Large intestine (tissue), 3 donors: ENCODE data around the gene OSM. TPM values are rescaled to one million over a fixed set of nuclear protein-coding genes. Genes with fewer than 3 reads are reported as not detected.
A peak's percentile ranks its signal among the peaks of the same experiment; 100 is the strongest.

Source experiments
- DNase-seq, 2 donors: peaks; one replicate each; pipeline versions ENCODE4 v3.0.0 to v3.0.0-alpha.2; 2013
- H3K27ac ChIP-seq: one replicate; pipeline ENCODE4 v1.5.1; 2013; ENCODE audit warnings: low read length
- H3K27me3 ChIP-seq: 2 replicates; pipeline ENCODE4 v1.6.1; 2013; ENCODE audit warnings: low read length; ENCODE audit not compliant: control insufficient read depth, insufficient read depth
- H3K36me3 ChIP-seq: 2 replicates; pipeline ENCODE4 v1.6.1; 2013; ENCODE audit warnings: low read length; ENCODE audit not compliant: control insufficient read depth, insufficient read depth
- H3K4me1 ChIP-seq: one replicate; pipeline ENCODE4 v1.6.1; 2013; ENCODE audit warnings: low read length; ENCODE audit not compliant: control insufficient read depth, insufficient read depth
- H3K4me3 ChIP-seq: one replicate; pipeline ENCODE4 v1.5.1; 2013; ENCODE audit warnings: low read length
- H3K9me3 ChIP-seq: one replicate; pipeline ENCODE4 v1.6.1; 2013; ENCODE audit warnings: mild to moderate bottlenecking, low read depth, low read length, moderate library complexity; ENCODE audit not compliant: control insufficient read depth
- WGBS: methylation state at CpG from one replicate; pipeline ENCODE4 v1.1.5; 2013; ENCODE audit warnings: low lambda C conversion rate; ENCODE audit not compliant: insufficient coverage; 5-methylcytosine and 5-hydroxymethylcytosine counted together
- polyA plus RNA-seq: library from polyadenylated mRNA; unstranded; fragments of 120-200 nt; gene quantifications from one replicate; pipeline ENCODE4 v1.2.1, GENCODE V29; 2013

The OSM gene
- polyA plus RNA-seq, 1 donor: 0.52 TPM

GRCh38 chr22:30285176-30285845, 18.7 kb upstream of the OSM start:
- no peaks in the 10 kb centered on the region for H3K9me3 ChIP-seq
- H3K4me3 ChIP-seq: no peak overlapping the region
- peaks cover 42% of the 10 kb centered on the region for H3K4me1 ChIP-seq
- H3K27me3 ChIP-seq: no peaks in the 10 kb centered on the region
- no peak overlapping the region for H3K27ac ChIP-seq
- H3K36me3 ChIP-seq: peaks cover 3% of the 10 kb centered on the region
- no peak for DNase-seq
- no CpG with 5 or more reads among the region's 27 CpGs for WGBS

GRCh38 chr22:30284666-30285065, 18.0 kb upstream of the OSM start:
- DNase-seq: no peak
- WGBS: no CpG with 5 or more reads among the region's 4 CpGs
- no peaks in the 10 kb centered on the region for H3K27me3 ChIP-seq
- peaks cover 3% of the 10 kb centered on the region for H3K36me3 ChIP-seq
- H3K27ac ChIP-seq: no peak overlapping the region
- no peaks in the 10 kb centered on the region for H3K9me3 ChIP-seq
- H3K4me3 ChIP-seq: no peak overlapping the region
- peaks cover 35% of the 10 kb centered on the region for H3K4me1 ChIP-seq

GRCh38 chr22:30284172-30284571, 17.5 kb upstream of the OSM start:
- H3K9me3 ChIP-seq: no peaks in the 10 kb centered on the region
- H3K4me1 ChIP-seq: peaks cover 38% of the 10 kb centered on the region
- H3K27me3 ChIP-seq: no peaks in the 10 kb centered on the region
- DNase-seq: peak; percentile 54 to 79
- no peak overlapping the region for H3K27ac ChIP-seq
- H3K4me3 ChIP-seq: no peak overlapping the region
- WGBS: no CpG with 5 or more reads among the region's 9 CpGs
- peaks cover 3% of the 10 kb centered on the region for H3K36me3 ChIP-seq

- WGBS: no CpG with 5 or more reads among the region's 4 CpGs
- Histone ChIP-seq H3K4me3 (no peak overlapping the region), H3K27ac (no peak overlapping the region), H3K27me3 (no peaks in the 10 kb centered on the region), H3K4me1 (peaks cover 38% of the 10 kb centered on the region), H3K9me3 (no peaks in the 10 kb centered on the region), H3K36me3 (peaks cover 3% of the 10 kb centered on the region)
- no peak for DNase-seq
Observed at GRCh38 chr22:30283342-30283741, 16.7 kb upstream of the OSM start.

- H3K27me3 ChIP-seq: no peaks in the 10 kb centered on the region
- H3K4me3 ChIP-seq: no peak overlapping the region
- H3K36me3 ChIP-seq: peaks cover 3% of the 10 kb centered on the region
- no peak overlapping the region for H3K27ac ChIP-seq
- no peak for DNase-seq
- no peaks in the 10 kb centered on the region for H3K9me3 ChIP-seq
- no CpG with 5 or more reads among the region's 7 CpGs for WGBS
- peaks cover 38% of the 10 kb centered on the region for H3K4me1 ChIP-seq
Observed at GRCh38 chr22:30282616-30283046, 16.0 kb upstream of the OSM start.

GRCh38 chr22:30280505-30280904, 13.9 kb upstream of the OSM start:
- no peaks in the 10 kb centered on the region for H3K27me3 ChIP-seq
- H3K36me3 ChIP-seq: no peaks in the 10 kb centered on the region
- 100% methylated on average over 2 of the region's 8 CpGs for WGBS
- DNase-seq: no peak
- H3K27ac ChIP-seq: no peak overlapping the region
- peaks cover 50% of the 10 kb centered on the region for H3K4me1 ChIP-seq
- H3K4me3 ChIP-seq: no peak overlapping the region
- H3K9me3 ChIP-seq: no peaks in the 10 kb centered on the region

GRCh38 chr22:30279932-30280331, 13.3 kb upstream of the OSM start:
- H3K4me1 ChIP-seq: peaks cover 47% of the 10 kb centered on the region

GRCh38 chr22:30279046-30279788, 12.6 kb upstream of the OSM start:
- no peaks in the 10 kb centered on the region for H3K36me3 ChIP-seq
- no peaks in the 10 kb centered on the region for H3K9me3 ChIP-seq
- H3K4me3 ChIP-seq: no peak overlapping the region
- WGBS: no CpG with 5 or more reads among the region's 16 CpGs
- H3K27me3 ChIP-seq: no peaks in the 10 kb centered on the region
- no peak for DNase-seq
- H3K27ac ChIP-seq: no peak overlapping the region
- H3K4me1 ChIP-seq: peaks cover 39% of the 10 kb centered on the region

More at GRCh38 chr22:30279932-30280331, 13.3 kb upstream of the OSM start:
- Histone ChIP-seq H3K27me3 (no peaks in the 10 kb centered on the region), H3K4me3 (no peak overlapping the region), H3K36me3 (no peaks in the 10 kb centered on the region), H3K9me3 (no peaks in the 10 kb centered on the region), H3K27ac (no peak overlapping the region)
- WGBS: 100% methylated on average over 1 of the region's 5 CpGs
- no peak for DNase-seq

- no peak overlapping the region for H3K4me3 ChIP-seq
- H3K9me3 ChIP-seq: no peaks in the 10 kb centered on the region
- no peaks in the 10 kb centered on the region for H3K27me3 ChIP-seq
- no peaks in the 10 kb centered on the region for H3K36me3 ChIP-seq
- WGBS: no CpG with 5 or more reads among the region's 14 CpGs
- peak; percentile 76 to 91 for DNase-seq
- H3K4me1 ChIP-seq: peaks cover 28% of the 10 kb centered on the region
- H3K27ac ChIP-seq: peak overlapping the region; percentile 81
Observed at GRCh38 chr22:30277547-30278344, 11.1 kb upstream of the OSM start.

- H3K4me1 ChIP-seq: peaks cover 28% of the 10 kb centered on the region
- WGBS: no CpG with 5 or more reads among the region's 8 CpGs
- no peak overlapping the region for H3K27ac ChIP-seq
- H3K4me3 ChIP-seq: no peak overlapping the region
- no peaks in the 10 kb centered on the region for H3K27me3 ChIP-seq
- no peaks in the 10 kb centered on the region for H3K36me3 ChIP-seq
- no peaks in the 10 kb centered on the region for H3K9me3 ChIP-seq
- DNase-seq: no peak
Observed at GRCh38 chr22:30276039-30276438, 9.4 kb upstream of the OSM start.
